Neural cell (in vitro differentiated cells): ENCODE results near the gene TNS3. TPM values are rescaled to one million over a fixed set of nuclear protein-coding genes. Genes with fewer than 3 reads are reported as not detected.

ENCODE experiments used
- H2AFZ ChIP-seq: fragments of 200-600, 300-800 bp; sonication (generic), shearing (Covaris generic); 2 replicates; pipeline ENCODE4 v1.6.0; 2014; ENCODE audit warnings: low read depth, mild to moderate bottlenecking, antibody characterized with exemption, low read length, moderate library complexity
- H3F3A ChIP-seq: fragments of 200-600 bp; shearing (Covaris generic); 2 replicates; pipeline ENCODE4 v1.6.1; 2016; ENCODE audit warnings: mild to moderate bottlenecking, moderate library complexity, mixed read lengths, antibody characterized with exemption, low read length; ENCODE audit not compliant: insufficient read depth, poor library complexity, severe bottlenecking
- H3K27ac ChIP-seq: fragments of 200-600, 300-800 bp; sonication (generic), shearing (Covaris generic); 2 replicates; pipeline ENCODE4 v1.5.1; 2014; ENCODE audit warnings: mild to moderate bottlenecking, low read length, moderate library complexity
- H3K27me3 ChIP-seq: fragments of 300-800, 200-600 bp; sonication (generic), shearing (Covaris generic); 2 replicates; pipeline ENCODE4 v1.6.0; 2014; ENCODE audit warnings: mild to moderate bottlenecking, low read depth, low read length, moderate library complexity; ENCODE audit not compliant: insufficient read depth
- H3K36me3 ChIP-seq: fragments of 300-800, 200-600 bp; sonication (generic), shearing (Covaris generic); 2 replicates; pipeline ENCODE4 v1.5.1; 2014; ENCODE audit warnings: mild to moderate bottlenecking, antibody characterized with exemption, low read length, moderate library complexity; ENCODE audit not compliant: insufficient read depth
- H3K4me2 ChIP-seq: fragments of 300-800, 200-600 bp; sonication (generic), shearing (Covaris generic); 2 replicates; pipeline ENCODE4 v1.6.0; 2014; ENCODE audit warnings: mild to moderate bottlenecking, low read length
- H3K4me3 ChIP-seq: fragments of 300-800, 200-600 bp; sonication (generic), shearing (Covaris generic); 2 replicates; pipeline ENCODE4 v1.5.1; 2014; ENCODE audit warnings: mild to moderate bottlenecking, low read length, moderate library complexity
- H3K79me2 ChIP-seq: fragments of 200-600 bp; shearing (Covaris generic); replicated peaks from 2 replicates; pipeline ENCODE4 v1.6.0; 2014; ENCODE audit warnings: mild to moderate bottlenecking, low read length, moderate library complexity; ENCODE audit not compliant: insufficient read depth
- H3K9ac ChIP-seq: fragments of 300-800, 200-600 bp; sonication (generic), shearing (Covaris generic); 2 replicates; pipeline ENCODE4 v1.6.1; 2016; ENCODE audit warnings: mild to moderate bottlenecking, low read length, mixed read lengths
- H3K9me2 ChIP-seq: fragments of 200-600 bp; shearing (Covaris generic); 2 replicates; pipeline ENCODE4 v1.6.1; 2016; ENCODE audit warnings: mild to moderate bottlenecking, low read length, mixed read lengths; ENCODE audit not compliant: insufficient read depth
- H3K9me3 ChIP-seq: fragments of 200-600, 300-800 bp; sonication (generic), shearing (Covaris generic); 2 replicates; pipeline ENCODE4 v1.6.1; 2016; ENCODE audit warnings: mild to moderate bottlenecking, mixed run types, low read length, moderate library complexity, mixed read lengths
- H4K20me1 ChIP-seq: fragments of 200-600 bp; shearing (Covaris generic); 2 replicates; pipeline ENCODE4 v1.6.1; 2016; ENCODE audit warnings: mild to moderate bottlenecking, mixed run types; ENCODE audit not compliant: insufficient read depth
- EP300 ChIP-seq: fragments of 450-650 bp; conservative IDR thresholded peaks from 2 replicates; pipeline ENCODE4 v1.6.1; 2014; ENCODE audit warnings: antibody characterized with exemption, mild to moderate bottlenecking, moderate library complexity; ENCODE audit not compliant: poor library complexity, severe bottlenecking
- EZH2 ChIP-seq: fragments of 200-600, 300-800 bp; shearing (Covaris generic), sonication (generic); IDR thresholded peaks from 2 replicates; pipeline ENCODE4 v1.6.1; 2014; ENCODE audit warnings: antibody characterized with exemption, low read length, borderline replicate concordance, mild to moderate bottlenecking; ENCODE audit not compliant: insufficient read depth, poor library complexity, severe bottlenecking
- MXI1 ChIP-seq: fragments of 450-650 bp; conservative IDR thresholded peaks from 2 replicates; pipeline ENCODE4 v1.6.1; 2014; ENCODE audit warnings: antibody characterized with exemption, mild to moderate bottlenecking; ENCODE audit not compliant: poor library complexity, severe bottlenecking
- POLR2AphosphoS5 ChIP-seq: IDR thresholded peaks from 2 replicates; pipeline ENCODE4 v1.6.1; 2012
- RAD21 ChIP-seq: fragments of 450-650 bp; conservative IDR thresholded peaks from 2 replicates; pipeline ENCODE4 v1.6.1; 2014; ENCODE audit warnings: antibody characterized with exemption, mild to moderate bottlenecking, moderate library complexity
- REST ChIP-seq: IDR thresholded peaks from 2 replicates; pipeline ENCODE4 v1.6.1; 2012; ENCODE audit warnings: borderline replicate concordance
- SMC3 ChIP-seq: fragments of 450-650 bp; conservative IDR thresholded peaks from 2 replicates; pipeline ENCODE4 v1.6.1; 2014; ENCODE audit warnings: antibody characterized with exemption, mild to moderate bottlenecking, moderate library complexity; ENCODE audit not compliant: poor library complexity
- TAF1 ChIP-seq: IDR thresholded peaks from 2 replicates; pipeline ENCODE4 v1.6.1; 2012; ENCODE audit warnings: low read depth
- polyA plus RNA-seq: library from polyadenylated mRNA; depleted of rRNA; stranded (reverse); fragments of >200 nt; gene quantifications from 2 replicates; pipeline ENCODE4 v1.2.3, GENCODE V29; 2014
- TF ChIP-seq, protein P1 (sequence below): fragments of 450-650 bp; IDR thresholded peaks from 2 replicates; pipeline ENCODE4 v1.5.1; 2014; ENCODE audit warnings: antibody characterized with exemption, mild to moderate bottlenecking, moderate library complexity; ENCODE audit not compliant: poor library complexity, severe bottlenecking

Gene TNS3
- polyA plus RNA-seq, 1 donor from 2014 or later, result 0.58 TPM

GRCh38 chr7:47552621-47553020 lies 29.3 kb downstream of the TNS3 start:
- Histone ChIP-seq H3K9me2 (no peaks in the 10 kb centered on the region), H4K20me1 (no peaks in the 10 kb centered on the region), H3F3A (no peaks in the 10 kb centered on the region), H3K4me3 (no peak overlapping the region), H3K27me3 (no peaks in the 10 kb centered on the region), H3K9ac (no peak overlapping the region), H3K27ac (no peak overlapping the region), H3K36me3 (no peaks in the 10 kb centered on the region), H3K4me2 (no peak overlapping the region), H3K9me3 (no peaks in the 10 kb centered on the region), H3K79me2 (no peaks in the 10 kb centered on the region), H2AFZ (no peak overlapping the region)
- TF ChIP-seq EZH2 (no peak), MXI1 (no peak)

GRCh38 chr7:47551668-47552440 lies 30.1 kb downstream of the TNS3 start:
- H3K9me3 ChIP-seq, result no peaks in the 10 kb centered on the region
- no peaks in the 10 kb centered on the region for H3K9me2 ChIP-seq
- TF ChIP-seq EP300, result no peak
- TF ChIP-seq, protein P1, sequence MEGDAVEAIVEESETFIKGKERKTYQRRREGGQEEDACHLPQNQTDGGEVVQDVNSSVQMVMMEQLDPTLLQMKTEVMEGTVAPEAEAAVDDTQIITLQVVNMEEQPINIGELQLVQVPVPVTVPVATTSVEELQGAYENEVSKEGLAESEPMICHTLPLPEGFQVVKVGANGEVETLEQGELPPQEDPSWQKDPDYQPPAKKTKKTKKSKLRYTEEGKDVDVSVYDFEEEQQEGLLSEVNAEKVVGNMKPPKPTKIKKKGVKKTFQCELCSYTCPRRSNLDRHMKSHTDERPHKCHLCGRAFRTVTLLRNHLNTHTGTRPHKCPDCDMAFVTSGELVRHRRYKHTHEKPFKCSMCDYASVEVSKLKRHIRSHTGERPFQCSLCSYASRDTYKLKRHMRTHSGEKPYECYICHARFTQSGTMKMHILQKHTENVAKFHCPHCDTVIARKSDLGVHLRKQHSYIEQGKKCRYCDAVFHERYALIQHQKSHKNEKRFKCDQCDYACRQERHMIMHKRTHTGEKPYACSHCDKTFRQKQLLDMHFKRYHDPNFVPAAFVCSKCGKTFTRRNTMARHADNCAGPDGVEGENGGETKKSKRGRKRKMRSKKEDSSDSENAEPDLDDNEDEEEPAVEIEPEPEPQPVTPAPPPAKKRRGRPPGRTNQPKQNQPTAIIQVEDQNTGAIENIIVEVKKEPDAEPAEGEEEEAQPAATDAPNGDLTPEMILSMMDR, result no peak
- TF ChIP-seq EZH2, result no peak
- TF ChIP-seq SMC3, result no peak
- no peak for TF ChIP-seq RAD21
- TF ChIP-seq POLR2AphosphoS5, result no peak
- no peak for TF ChIP-seq MXI1
- TF ChIP-seq TAF1, result no peak
- no peak for TF ChIP-seq REST
- H4K20me1 ChIP-seq, result no peaks in the 10 kb centered on the region
- no peaks in the 10 kb centered on the region for H3K27me3 ChIP-seq
- H3K27ac ChIP-seq, result no peak overlapping the region
- H2AFZ ChIP-seq, result no peak overlapping the region
- H3K9ac ChIP-seq, result no peak overlapping the region
- H3K79me2 ChIP-seq, result no peaks in the 10 kb centered on the region
- H3F3A ChIP-seq, result no peaks in the 10 kb centered on the region
- no peak overlapping the region for H3K4me2 ChIP-seq
- no peak overlapping the region for H3K4me3 ChIP-seq
- H3K36me3 ChIP-seq, result no peaks in the 10 kb centered on the region
